ENCODE results near the gene SFMBT1.
A peak's percentile ranks its signal among the peaks of the same experiment; 100 is the strongest.

SFMBT1 gene

GRCh38 chr3:52896613-52897012, 149.3 kb downstream of the SFMBT1 start:
- no peak for DNase-seq (ENCODE audit: low read depth)
- peak overlapping the region; percentile 82 for H3K4me3 ChIP-seq (ENCODE audit: low read depth, low read length)
- no peak for TF ChIP-seq CTCF (IDR thresholded peaks at IDR 0.05; ENCODE audit: control insufficient read depth, extremely low read depth, insufficient read depth)

- H3K4me3 ChIP-seq (ENCODE audit: low read depth, low read length): peak overlapping the region; percentile 82
- DNase-seq (ENCODE audit: low read depth): no peak
- no peak for TF ChIP-seq CTCF (IDR thresholded peaks at IDR 0.05; ENCODE audit: control insufficient read depth, extremely low read depth, insufficient read depth)
Observed at GRCh38 chr3:52896151-52896550, 149.7 kb downstream of the SFMBT1 start.

- no peak overlapping the region for H3K4me3 ChIP-seq (ENCODE audit: low read depth, low read length)
- DNase-seq (ENCODE audit: low read depth): no peak
- no peak for TF ChIP-seq CTCF (IDR thresholded peaks at IDR 0.05; ENCODE audit: control insufficient read depth, extremely low read depth, insufficient read depth)
Observed at GRCh38 chr3:52895418-52895817, 150.5 kb downstream of the SFMBT1 start.

GRCh38 chr3:52894756-52895155, 151.1 kb downstream of the SFMBT1 start:
- H3K4me3 ChIP-seq (ENCODE audit: low read depth, low read length): no peak overlapping the region
- no peak for TF ChIP-seq CTCF (IDR thresholded peaks at IDR 0.05; ENCODE audit: control insufficient read depth, extremely low read depth, insufficient read depth)
- no peak for DNase-seq (ENCODE audit: low read depth)

GRCh38 chr3:52893723-52894122, 152.2 kb downstream of the SFMBT1 start:
- H3K4me3 ChIP-seq (ENCODE audit: low read depth, low read length): no peak overlapping the region; the same call in 1 of the 2 replicates
- peak; percentile 46 for DNase-seq (ENCODE audit: low read depth)
- no peak for TF ChIP-seq CTCF (IDR thresholded peaks at IDR 0.05; ENCODE audit: control insufficient read depth, extremely low read depth, insufficient read depth)

GRCh38 chr3:52892625-52893311, 153.1 kb downstream of the SFMBT1 start:
- no peak for DNase-seq (ENCODE audit: low read depth)
- TF ChIP-seq CTCF (IDR thresholded peaks at IDR 0.05; ENCODE audit: control insufficient read depth, extremely low read depth, insufficient read depth): no peak

GRCh38 chr3:52892290-52892624, 153.6 kb downstream of the SFMBT1 start:
- no peak for DNase-seq (ENCODE audit: low read depth)
- TF ChIP-seq CTCF (IDR thresholded peaks at IDR 0.05; ENCODE audit: control insufficient read depth, extremely low read depth, insufficient read depth): no peak
- no peak overlapping the region for H3K4me3 ChIP-seq (ENCODE audit: low read depth, low read length)

More at GRCh38 chr3:52892625-52893311, 153.1 kb downstream of the SFMBT1 start:
- H3K4me3 ChIP-seq (ENCODE audit: low read depth, low read length): no peak overlapping the region

All from LNCaP clone FGC (cell line).